GM18526 (cell line): Measurements from ENCODE around the gene APMAP.

Experiments used
- POLR2A ChIP-seq: IDR thresholded peaks from 3 replicates; pipeline ENCODE4 v1.6.1; 2011; ENCODE audit not compliant: insufficient read length; ENCODE audit errors: extremely low read depth

APMAP gene

GRCh38 chr20:25003002-25003401, 10.5 kb upstream of the APMAP start:
- TF ChIP-seq POLR2A: no peak

DNA sequence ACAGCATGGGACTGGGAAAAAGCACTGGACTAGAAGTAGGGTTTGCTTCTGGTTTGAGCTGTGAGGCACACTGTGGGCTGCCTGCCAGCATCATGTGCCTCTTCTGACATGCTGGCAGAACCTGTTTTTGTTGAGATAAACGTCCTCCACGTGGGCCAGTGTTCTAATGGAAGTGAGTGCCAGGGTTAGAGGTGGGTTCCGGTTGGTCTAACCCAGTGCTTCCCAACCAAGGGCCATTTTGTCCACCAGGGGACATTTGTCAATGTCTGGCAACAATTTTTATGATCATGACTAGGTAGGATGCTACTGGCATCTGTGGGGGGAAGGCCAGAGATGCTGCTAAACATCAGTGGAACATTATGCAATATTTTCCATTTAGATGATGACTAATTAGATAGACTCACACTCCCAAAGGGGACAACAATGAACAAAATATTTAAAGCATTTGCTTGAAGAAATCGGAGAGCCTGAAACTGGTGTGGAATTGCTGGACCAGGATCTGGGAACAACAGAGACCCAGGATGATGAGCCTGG, 7.8 kb upstream of the APMAP start:
- TF ChIP-seq POLR2A: no peak

DNA sequence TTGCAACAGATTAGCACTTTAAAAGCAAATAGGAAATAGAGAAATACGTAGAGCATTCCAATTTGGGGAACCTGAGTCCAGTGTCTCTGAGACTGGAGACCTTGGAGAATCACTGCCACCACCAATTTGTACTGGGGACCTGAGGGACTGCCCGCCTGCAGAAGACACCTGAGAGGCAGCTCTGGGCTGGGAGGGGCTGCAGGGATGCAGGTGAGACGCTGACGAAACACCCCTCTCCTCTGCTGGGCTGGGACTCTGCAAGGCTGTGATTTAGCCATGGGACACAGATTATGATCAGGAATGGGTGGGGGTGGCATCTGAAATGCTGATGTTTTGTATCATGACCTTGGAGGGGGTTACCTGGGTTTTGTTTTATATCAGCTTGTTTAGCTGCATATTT, 7.0 kb upstream of the APMAP start:
- no peak for TF ChIP-seq POLR2A

DNA sequence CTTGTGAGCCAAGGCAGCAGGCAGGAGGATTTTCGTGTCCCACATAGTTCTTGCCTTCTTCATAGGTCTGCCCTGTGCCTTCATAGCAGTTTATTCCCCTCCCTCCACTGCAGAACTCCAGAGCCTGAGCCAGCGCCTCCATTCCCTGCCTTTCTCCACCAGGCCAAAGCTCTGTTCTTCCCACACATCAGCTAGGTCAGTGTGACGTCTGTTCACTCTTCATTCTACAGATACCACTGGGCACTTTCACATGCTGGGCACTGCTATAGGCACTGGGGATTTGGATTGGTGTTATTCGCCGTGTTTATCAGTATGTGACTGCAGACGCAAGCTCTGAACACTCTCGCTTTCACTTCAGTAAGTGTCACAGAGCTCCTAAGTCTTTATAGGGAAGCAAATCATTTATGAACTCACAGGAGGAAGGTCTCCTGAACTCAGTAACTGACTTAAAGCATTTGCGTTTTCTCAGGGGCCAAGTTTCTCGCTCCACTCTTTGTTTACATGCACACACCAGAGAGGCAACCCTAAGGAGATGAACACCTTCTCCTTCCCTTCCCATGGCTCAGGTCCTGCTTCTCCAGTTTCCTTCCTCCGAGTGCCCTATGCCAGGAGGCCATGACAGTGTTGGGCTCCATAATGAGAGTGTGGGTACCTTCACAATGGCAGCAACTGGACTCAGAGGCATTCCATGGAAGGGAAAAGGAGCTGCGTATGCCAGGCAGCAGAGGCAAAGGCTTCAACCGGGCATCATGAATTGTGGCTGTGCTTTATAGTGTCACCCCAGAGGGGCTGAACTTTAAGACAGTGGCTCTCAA, 6.3 kb upstream of the APMAP start:
- no peak for TF ChIP-seq POLR2A

DNA sequence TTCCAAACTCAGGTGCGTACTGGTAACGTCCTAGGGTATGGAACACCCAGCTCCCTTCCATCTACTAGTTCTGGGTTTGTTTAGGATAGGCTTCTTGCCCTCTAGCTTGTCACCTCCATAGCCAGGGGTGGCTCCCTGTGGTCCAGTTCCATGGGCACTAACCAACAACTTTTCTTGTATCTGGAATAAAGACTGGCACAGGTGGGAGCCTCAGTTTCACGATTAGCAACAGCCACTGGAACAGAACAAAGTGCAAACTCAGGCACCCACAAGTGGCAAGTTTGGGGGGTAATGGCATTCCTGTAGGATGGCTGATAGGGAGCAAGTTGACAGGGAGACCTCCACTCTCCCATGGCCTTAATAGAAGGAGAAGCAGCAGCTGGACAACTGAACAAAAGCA, 5.6 kb upstream of the APMAP start:
- TF ChIP-seq POLR2A: no peak

DNA sequence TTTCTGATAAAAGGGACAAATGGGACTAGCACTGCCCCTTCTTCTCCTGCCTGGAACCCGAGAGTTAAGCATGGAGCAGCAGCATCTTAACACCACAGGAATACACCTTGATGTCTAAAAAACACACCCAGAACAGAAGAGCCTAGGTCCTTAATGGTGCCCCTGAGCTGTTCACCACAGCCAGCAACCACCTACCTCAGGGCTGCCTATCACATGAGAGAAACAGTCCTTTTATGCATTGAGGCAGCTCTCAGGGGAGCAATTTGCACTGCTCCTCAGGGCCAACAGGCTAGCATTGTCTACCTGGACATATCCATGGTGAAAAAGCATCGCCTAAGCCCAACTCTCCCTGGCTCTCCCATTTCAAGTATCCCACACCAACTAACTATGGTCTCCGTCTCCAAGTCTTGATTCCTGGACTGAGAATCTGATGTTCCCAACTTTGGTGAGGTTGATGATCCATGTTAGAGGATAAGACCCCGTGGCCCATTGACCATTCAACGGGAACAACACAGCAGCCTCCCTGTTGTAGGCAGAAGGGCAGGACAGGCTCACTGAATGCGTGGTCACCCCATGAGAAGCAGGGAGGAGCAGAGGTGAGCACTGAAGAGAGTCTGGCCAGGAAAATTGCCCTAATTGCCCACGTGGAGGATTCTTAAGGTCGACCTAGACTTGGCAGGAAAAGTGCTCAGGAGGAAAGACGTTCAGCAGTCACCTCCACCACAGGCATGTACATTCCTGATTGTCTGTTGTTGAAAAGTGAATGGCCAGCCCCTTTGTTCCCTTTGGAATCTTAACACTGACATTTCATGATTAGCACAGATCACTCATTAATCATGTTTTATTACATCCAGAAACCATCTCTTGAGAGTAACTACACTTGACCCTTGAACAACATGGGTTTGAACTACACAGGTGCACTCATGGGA, 4.2 kb upstream of the APMAP start:
- no peak for TF ChIP-seq POLR2A

- TF ChIP-seq POLR2A: no peak
Observed at GRCh38 chr20:24995741-24996448, 3.3 kb upstream of the APMAP start.

DNA sequence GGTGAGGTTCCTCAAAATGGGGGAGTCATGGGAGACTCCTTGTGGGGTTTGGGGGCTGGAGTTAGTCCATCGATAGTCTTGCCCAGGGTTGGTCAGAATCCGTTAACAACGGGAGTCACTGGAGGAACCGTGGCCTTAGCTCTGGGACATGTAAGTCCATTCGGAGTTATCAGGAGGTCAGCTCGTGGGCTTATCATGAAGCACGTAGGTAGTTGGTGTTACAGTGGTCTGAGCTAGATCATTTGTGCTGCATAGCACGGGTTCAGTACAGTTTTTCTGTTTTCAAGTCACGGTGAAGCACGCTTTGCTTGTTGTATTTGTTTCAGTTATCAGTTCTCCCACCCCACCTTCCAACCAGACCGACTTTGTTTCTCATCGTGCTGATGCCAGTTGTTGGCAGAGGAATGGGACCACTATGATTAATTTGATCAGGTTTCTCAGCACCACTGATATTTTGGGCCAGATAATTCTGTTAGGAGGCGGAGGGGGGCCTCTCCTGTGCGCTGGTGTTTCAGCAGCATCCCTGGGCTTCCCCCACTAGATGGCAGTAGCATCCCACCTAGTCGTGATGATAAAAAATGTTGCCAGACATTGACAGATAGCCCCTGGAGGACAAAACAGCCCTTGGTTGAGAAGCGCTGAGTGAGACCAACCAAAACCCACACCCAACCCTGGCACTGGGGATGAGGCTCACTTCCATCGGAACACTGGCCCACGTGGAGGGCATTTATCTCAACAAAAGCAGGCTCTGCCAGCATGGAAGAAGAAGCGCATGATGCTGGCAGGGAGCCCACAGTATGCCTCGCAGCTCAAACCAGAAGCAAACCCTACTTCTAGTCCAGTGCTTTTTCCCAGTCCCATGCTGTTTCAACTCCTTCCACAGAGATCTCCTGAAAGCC, 2.2 kb upstream of the APMAP start:
- no peak for TF ChIP-seq POLR2A

GRCh38 chr20:24994186-24994465, 1.6 kb upstream of the APMAP start:
- no peak for TF ChIP-seq POLR2A

DNA sequence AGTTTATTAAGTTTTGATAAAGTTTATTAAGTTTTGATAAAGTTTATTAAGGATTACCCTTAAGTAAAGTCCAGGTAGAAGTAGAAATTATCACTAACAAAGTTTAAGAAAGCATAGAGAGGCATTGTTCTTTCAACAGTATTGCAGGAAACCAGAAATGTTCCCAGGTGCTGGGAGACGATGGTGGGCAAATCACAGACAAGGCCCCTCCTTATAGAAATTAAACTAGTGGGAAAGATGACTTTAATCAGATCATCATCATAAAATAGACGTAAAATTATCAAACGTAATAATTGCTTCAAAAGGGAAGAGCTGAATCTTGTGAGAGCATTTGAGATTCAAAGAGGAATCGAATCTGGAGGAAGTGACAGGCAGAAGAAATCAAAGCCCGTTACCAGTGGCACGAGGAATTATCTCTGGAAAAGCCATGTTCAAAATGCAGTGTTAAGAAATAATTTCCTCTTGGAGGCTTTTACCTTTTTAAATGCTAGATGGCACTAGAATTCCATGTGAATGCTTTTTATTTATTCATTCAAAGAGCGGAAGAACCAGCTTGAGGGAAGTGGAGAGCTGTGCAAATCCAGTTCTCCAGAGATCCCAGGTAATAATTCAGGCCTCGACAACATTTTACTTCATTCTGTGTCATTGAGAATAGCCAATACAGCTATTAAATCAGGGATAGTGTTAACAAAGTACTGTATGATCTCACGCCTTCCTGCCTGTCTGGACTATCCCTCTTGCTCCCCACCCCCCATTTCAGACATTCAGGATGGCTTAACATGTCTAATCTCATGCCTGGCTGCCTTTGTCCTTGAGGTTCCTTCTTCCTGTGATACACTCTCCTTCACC, 1.0 kb upstream of the APMAP start:
- no peak for TF ChIP-seq POLR2A

DNA sequence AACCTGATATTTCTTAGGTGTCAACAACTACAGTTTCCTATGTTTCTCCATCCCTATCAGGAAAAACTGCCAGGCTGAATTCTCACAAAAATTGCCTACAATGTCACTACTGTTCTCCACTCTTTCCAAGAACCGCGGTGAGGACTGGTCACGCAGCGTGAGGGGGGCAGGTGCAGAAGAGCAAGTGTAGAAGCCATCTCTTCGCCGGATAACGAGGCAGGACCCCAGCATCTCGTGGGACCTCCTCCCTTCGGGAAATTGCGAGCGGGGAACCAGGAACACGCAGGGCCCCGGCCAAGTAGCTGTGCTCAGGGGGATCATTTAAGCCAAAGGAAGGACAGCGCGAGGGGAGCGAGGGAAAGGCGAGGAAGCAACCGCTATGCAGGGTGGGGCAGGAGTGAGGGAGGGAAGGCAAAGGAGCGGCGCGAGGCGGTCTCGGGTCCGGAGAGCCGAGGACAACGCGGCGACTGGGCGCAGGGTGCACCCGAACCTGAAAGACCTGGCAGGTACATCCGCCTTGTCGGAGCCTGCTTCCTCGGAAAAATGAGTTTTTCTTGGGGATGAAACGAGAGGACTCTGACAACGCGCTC, 559 bp downstream of the APMAP start:
- no peak for TF ChIP-seq POLR2A

DNA sequence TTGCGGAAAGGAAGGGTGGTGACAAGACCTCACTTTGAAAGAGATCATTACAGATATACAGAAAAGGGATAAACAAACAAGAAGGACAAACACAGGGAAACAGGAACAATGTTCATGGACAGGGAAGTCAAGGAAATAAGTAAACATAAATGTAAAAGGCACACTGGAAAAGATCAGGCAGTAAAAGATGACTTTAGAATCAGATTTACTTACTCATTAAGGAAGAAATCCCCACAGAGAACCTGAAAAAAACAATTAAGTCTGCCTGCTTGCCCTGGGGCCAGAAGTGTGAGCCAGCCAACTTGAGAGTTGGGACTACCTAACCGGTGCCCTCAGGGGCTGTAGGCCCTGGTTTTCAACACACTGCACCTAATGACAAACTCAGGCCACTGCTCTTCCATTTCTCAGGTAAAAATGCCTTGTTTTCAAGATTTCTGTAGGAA, 1.7 kb downstream of the APMAP start:
- TF ChIP-seq POLR2A: no peak

- TF ChIP-seq POLR2A: no peak
Observed at GRCh38 chr20:24989162-24989561, 3.4 kb downstream of the APMAP start.
